Suprapubic skin (tissue), 4 donors: ENCODE data around the gene INHBB.

Source experiments
- CTCF ChIP-seq, 2 donors: fragments of 200-600 bp in 1 of 2; fragments of 450-650 bp in 1 of 2; sonication (generic) in 1 of 2; IDR thresholded peaks; one replicate each; pipeline ENCODE4 v1.5.1; 2016 to 2019; ENCODE audit warnings: antibody characterized with exemption in 2 of 2, mild to moderate bottlenecking in 1 of 2, moderate library complexity in 1 of 2
- EP300 ChIP-seq: sonication (generic); formaldehyde crosslinking; IDR thresholded peaks from one replicate; pipeline ENCODE4 v1.6.1; 2017; ENCODE audit warnings: antibody characterized with exemption
- POLR2A ChIP-seq, 2 donors: fragments of 450-650 bp; IDR thresholded peaks; one replicate each; pipeline ENCODE4 v1.6.1; 2017; ENCODE audit warnings: antibody characterized with exemption in 2 of 2, mild to moderate bottlenecking in 2 of 2, moderate library complexity in 2 of 2
- POLR2AphosphoS5 ChIP-seq, 3 donors: sonication (generic); formaldehyde crosslinking; IDR thresholded peaks; one replicate each; pipeline ENCODE4 v1.6.1; 2017; ENCODE audit warnings: antibody characterized with exemption in 3 of 3

GRCh38 chr2:120383191-120383590 lies 37.3 kb downstream of the INHBB start:
- TF ChIP-seq CTCF (IDR thresholded peaks at IDR 0.05) (no peak), POLR2A (IDR thresholded peaks at IDR 0.05) (no peak), EP300 (no peak), POLR2AphosphoS5 (IDR thresholded peaks at IDR 0.05) (no peak)
